Pulmonary artery endothelial cell (primary cell): ENCODE data around the gene PRKG1. TPM values are rescaled to one million over a fixed set of nuclear protein-coding genes. Genes with fewer than 3 reads are reported as not detected.
"Not testable (repeated sequence)": the region's sequence is repeated elsewhere in the genome, so short reads cannot be mapped to it uniquely, and the experiment has no call there.

Source experiments
- DNase-seq: peaks from one replicate; pipeline ENCODE4 v3.0.0-alpha.2; 2011; ENCODE audit warnings: low read depth, low spot score
- total RNA-seq: library from RNA; depleted of rRNA; stranded (reverse); fragments of >200 nt; gene quantifications from 2 replicates; pipeline ENCODE4 v1.2.3, GENCODE V29; 2014

Gene PRKG1
- total RNA-seq, 1 donor from 2014 or later, result 1.3 TPM

- no peak for DNase-seq
Observed at GRCh38 chr10:52187521-52188258, 1113.4 kb downstream of the PRKG1 start.

- DNase-seq, result no peak
Observed at GRCh38 chr10:52191049-52191448, 1116.8 kb downstream of the PRKG1 start.

- no peak for DNase-seq
Observed at GRCh38 chr10:52194191-52194590, 1119.9 kb downstream of the PRKG1 start.

GRCh38 chr10:52194716-52195115, 1120.4 kb downstream of the PRKG1 start:
- no peak for DNase-seq

- no peak for DNase-seq
Observed at GRCh38 chr10:52197098-52197497, 1122.8 kb downstream of the PRKG1 start.

GRCh38 chr10:52198540-52198939, 1124.3 kb downstream of the PRKG1 start:
- DNase-seq, result no peak

GRCh38 chr10:52204906-52205305, 1130.6 kb downstream of the PRKG1 start:
- DNase-seq, result not testable (repeated sequence)

- DNase-seq, result no peak
Observed at GRCh38 chr10:52208365-52208764, 1134.1 kb downstream of the PRKG1 start.

- no peak for DNase-seq
Observed at GRCh38 chr10:52210161-52210560, 1135.9 kb downstream of the PRKG1 start.

- DNase-seq, result no peak
Observed at GRCh38 chr10:52212062-52212461, 1137.8 kb downstream of the PRKG1 start.

- DNase-seq, result no peak
Observed at GRCh38 chr10:52212802-52213201, 1138.5 kb downstream of the PRKG1 start.

GRCh38 chr10:52213321-52213752, 1139.0 kb downstream of the PRKG1 start:
- DNase-seq, result no peak

GRCh38 chr10:52215745-52216361, 1141.6 kb downstream of the PRKG1 start:
- no peak for DNase-seq

GRCh38 chr10:52216852-52217251, 1142.6 kb downstream of the PRKG1 start:
- no peak for DNase-seq

- no peak for DNase-seq
Observed at GRCh38 chr10:52217531-52217930, 1143.2 kb downstream of the PRKG1 start.

GRCh38 chr10:52220947-52221346, 1146.7 kb downstream of the PRKG1 start:
- DNase-seq, result no peak

- DNase-seq, result no peak
Observed at GRCh38 chr10:52221923-52222322, 1147.6 kb downstream of the PRKG1 start.

GRCh38 chr10:52226197-52226847, 1152.0 kb downstream of the PRKG1 start:
- DNase-seq, result no peak

- DNase-seq, result no peak
Observed at GRCh38 chr10:52228556-52228955, 1154.3 kb downstream of the PRKG1 start.

- no peak for DNase-seq
Observed at GRCh38 chr10:52229291-52229931, 1155.1 kb downstream of the PRKG1 start.

GRCh38 chr10:52232561-52233350, 1158.5 kb downstream of the PRKG1 start:
- DNase-seq, result no peak
